Nucleus accumbens (tissue), 56 donors: ENCODE data around the gene MICAL3.
A peak's percentile ranks its signal among the peaks of the same experiment; 100 is the strongest.

Experiments used
- DNase-seq, 56 donors: peaks; one replicate each; lab custom pipeline; 2025; lab: John Stamatoyannopoulos, UW

The MICAL3 gene

GRCh38 chr22:17875156-17875555 lies 149.2 kb downstream of the MICAL3 start:
- DNase-seq, result no peak

GRCh38 chr22:17874231-17874905 lies 150.0 kb downstream of the MICAL3 start:
- peak in 2 of 56 donors; percentile 18 to 33 for DNase-seq

DNA sequence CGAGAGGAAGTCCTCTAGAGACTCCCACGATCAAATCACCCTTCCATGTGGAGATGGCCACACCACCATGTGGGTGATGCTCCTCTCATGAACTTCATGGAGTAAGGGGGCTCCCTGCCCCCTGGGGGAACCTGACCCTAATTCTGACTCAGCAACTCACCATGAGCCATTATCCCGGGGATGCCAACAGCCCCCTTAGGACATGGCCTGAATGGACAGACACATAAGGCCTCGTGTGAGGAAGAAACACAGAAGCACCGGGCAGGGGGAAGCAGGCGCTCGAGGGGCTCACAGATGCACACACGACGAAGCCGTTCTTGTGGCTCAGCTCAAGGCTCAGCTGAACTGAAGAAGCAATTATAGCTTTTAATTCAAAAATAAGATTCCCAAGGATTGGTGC lies 150.6 kb downstream of the MICAL3 start:
- DNase-seq, result no peak

GRCh38 chr22:17873116-17873515 lies 151.2 kb downstream of the MICAL3 start:
- DNase-seq, result no peak

DNA sequence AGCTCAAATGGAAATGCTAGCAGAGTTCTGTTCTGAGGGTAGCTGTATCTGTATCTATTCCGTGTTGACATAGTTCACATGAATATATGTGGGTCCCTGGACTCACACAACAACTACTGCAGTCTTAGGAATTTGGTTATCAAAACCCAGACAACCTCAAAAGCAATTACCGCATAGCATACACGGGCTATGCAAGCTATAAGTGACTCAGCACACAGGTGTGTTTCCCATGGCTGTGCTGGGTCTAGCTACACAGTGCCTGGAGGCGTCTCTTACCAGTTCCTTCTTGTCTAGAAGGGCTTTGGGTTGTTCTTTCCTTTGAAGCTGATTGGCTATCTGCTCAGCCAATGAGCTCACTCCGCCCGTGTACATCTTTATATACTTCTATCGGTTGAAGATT lies 151.9 kb downstream of the MICAL3 start:
- no peak for DNase-seq

DNA sequence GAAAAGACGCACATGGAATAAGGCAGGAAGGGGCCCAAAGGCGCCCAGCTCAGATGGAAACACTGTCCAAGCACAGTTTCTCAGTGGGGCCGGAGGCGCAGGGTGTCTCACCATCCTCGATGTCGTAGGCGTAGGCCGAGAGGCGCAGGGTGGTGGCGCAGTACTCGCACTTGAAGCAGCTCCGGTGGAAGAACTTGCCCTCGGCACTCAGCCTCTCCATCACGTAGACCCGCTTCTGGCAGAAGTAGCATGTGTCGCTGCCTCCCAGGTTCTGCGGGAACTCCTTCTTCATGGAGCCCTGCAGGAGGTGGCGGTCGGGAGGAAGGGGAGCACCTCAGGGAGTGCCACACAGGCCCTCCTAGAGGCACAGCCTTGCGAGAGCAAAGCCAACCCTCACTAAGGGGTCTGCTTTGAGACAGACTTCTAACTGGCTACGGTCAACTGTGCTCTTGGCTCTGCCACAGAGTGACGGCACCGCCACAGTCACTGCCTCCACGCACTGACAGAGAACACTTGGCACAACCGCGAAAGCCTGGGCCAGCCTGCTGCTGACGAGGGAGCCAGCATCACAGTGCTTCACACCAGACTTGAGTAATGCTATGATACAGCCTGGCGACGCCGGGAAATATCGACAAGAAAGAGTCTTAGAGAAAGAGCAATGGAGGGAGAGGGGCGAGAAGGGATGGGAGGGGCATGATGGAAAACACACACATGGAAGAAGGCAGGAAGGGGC lies 152.5 kb downstream of the MICAL3 start:
- peak in 50 of 56 donors; percentile 19 to 85 (median 63) for DNase-seq

DNA sequence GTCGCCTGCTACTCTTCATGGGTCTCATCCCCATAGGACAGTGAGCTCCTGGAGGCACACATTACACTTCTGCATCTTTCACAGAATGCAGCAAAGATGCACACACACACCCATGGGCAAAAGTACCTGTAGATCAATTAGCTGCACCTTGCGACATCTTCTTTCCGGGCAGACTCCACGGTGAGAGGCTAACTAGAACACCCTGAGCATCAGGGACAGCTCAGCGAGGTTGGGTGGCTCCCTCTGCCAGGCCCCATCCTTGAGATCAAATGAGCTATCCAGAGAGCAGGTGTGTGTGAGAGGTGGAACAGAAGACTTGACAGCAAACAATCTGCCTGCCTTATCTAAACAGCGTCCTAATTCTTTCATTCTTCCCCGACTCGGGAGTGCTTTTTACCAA lies 154.0 kb downstream of the MICAL3 start:
- DNase-seq, result no peak

GRCh38 chr22:17869285-17870096 lies 154.9 kb downstream of the MICAL3 start:
- peak in 7 of 56 donors; percentile 11 to 46 (median 29) for DNase-seq

GRCh38 chr22:17868771-17869170 lies 155.6 kb downstream of the MICAL3 start:
- DNase-seq, result peak in 1 of 56 donors; percentile 37

GRCh38 chr22:17867160-17867785 lies 157.1 kb downstream of the MICAL3 start:
- peak in 30 of 56 donors; percentile 11 to 67 (median 34) for DNase-seq

DNA sequence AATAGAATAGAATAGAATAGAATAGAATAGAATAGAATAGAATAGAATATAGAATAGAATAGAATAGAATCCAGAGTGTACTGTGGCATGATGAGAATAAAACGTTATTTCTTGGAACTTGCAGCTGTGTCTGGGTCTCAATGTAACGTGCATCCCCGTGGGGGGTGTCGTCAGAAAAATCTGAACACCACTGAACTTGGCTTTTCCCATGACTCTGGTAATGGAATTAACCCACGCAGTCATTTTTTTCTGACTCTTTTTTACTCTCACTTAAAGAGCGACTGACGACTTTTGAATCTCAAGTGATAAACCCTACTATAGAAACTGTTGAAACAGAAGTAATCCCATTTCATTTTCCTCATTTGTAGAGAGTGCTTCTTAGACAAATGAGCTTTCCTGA lies 157.7 kb downstream of the MICAL3 start:
- peak in 6 of 56 donors; percentile 34 to 69 (median 38) for DNase-seq

DNA sequence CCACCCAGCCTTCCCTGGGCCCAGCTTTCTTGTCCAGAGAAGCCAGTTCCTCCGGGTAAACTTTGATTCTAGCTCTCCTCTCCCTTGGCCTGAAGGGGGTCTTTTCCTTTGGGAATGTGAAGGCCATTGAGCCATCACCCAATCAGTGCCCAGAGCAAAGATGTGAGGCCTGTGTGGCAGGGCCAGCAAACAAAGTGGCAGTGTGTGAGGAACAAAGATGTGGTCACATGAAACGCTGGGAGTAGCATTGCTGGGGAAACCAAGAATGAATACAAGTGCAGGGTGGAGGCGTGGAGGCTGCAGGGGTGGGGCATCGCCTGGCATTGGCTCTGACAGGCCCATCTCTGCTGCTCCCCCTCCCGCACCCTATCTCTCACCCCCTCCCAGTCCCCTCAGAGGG lies 158.2 kb downstream of the MICAL3 start:
- DNase-seq, result peak; percentile 33 to 96 (median 88)

DNA sequence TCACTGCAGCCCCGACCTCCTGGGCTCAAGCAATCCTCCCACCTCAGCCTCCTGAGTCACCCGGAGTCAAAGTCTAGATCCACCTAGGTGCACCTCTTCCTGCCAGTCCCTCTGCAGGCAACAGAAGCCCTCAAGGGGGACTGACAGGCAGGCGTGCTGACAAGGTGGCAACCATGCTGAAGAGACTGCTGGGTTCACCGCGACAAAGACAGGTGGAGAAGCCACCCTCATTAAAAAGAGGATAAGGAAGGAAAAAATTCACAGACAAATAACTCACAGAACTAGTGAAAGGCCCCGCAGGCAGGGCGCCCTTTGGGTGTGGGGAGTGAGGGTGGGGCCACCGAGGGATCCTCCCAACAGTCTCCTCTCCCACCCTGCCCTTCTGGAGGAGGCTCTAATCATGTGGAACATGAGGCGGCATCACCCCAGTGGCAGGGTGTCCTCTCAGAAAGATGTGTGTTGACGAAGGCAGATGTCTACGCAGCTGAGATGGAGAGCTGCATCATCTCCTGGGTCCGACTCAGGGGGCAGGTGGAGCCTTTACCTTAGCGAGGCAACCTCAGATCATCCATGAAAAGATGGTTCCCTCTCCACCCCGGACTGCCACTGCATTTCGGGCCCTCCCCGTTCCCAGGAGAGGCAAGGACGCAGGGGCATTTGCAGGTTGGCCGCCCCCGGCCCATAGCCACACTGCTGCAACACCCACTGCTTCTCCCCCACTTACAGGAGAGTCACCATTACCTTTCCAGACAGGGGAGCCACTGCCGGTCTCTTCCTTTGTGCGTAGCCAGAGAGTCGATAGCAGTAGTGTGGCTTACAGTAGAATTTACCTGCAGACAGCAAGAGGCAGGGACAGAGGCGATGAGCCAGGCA lies 158.9 kb downstream of the MICAL3 start:
- peak in 6 of 56 donors; percentile 16 to 65 (median 34) for DNase-seq

- DNase-seq, result no peak
Measured at GRCh38 chr22:17864398-17865182, 159.8 kb downstream of the MICAL3 start.

GRCh38 chr22:17862646-17863181 lies 161.6 kb downstream of the MICAL3 start:
- no peak for DNase-seq

GRCh38 chr22:17861909-17862308 lies 162.5 kb downstream of the MICAL3 start:
- peak in 2 of 56 donors; percentile 12 to 32 for DNase-seq

- peak in 36 of 56 donors; percentile 7 to 62 (median 34) for DNase-seq
Measured at GRCh38 chr22:17860220-17860965, 164.0 kb downstream of the MICAL3 start.

DNA sequence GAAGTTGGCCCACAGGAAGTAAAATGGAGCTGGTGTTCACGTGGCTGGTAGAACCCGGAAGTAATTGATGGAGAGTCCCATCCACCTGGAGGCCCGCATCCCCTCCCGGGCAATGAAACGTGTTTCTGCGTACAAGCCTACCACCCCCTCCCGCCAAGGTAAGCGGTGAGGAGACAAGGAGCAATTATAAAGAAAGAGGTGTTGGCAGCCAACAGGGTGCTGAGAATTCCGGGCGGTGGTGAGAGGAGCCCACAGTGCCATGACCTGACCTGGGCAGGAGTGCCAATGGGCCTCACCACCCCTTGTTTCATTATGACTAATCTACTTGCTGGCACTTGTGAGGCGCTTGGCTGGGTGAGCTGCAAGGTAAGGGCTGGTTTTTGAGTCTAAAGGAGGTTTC lies 166.3 kb downstream of the MICAL3 start:
- no peak for DNase-seq
